HCT116 (cell line): Measurements from ENCODE around the gene NEMP2. TPM values are rescaled to one million over a fixed set of nuclear protein-coding genes. Genes with fewer than 3 reads are reported as not detected.

Experiments
- ATAC-seq: fragments of 200-7000 bp; cut with Tn5 transposase; 2 replicates; pipeline ENCODE4 v1.9.1; 2020; ENCODE audit warnings: mild to moderate bottlenecking, moderate library complexity
- BruUV-seq: library from RNA; stranded (reverse); fragments of 400-500 nt; replicated peaks from 2 replicates; lab custom pipeline; 2021; lab: Mats Ljungman, UMichigan
- CTCF ChIA-PET: fragments of 300-600 bp; sonication (Branson Sonifier 250); formaldehyde crosslinking; loops from one replicate; lab custom pipeline; 2021; ENCODE audit warnings: antibody characterized with exemption; lab: Charles Lee
- POLR2A ChIA-PET: fragments of 300-600, 350-600 bp; sonication (Branson Sonifier 250); formaldehyde crosslinking; loops from one replicate; lab custom pipeline; 2021; ENCODE audit warnings: antibody characterized with exemption; lab: Charles Lee
- RAD21 ChIA-PET, 2 experiments: fragments of 300-600 bp; sonication (Branson Sonifier 250); formaldehyde crosslinking; loops; one replicate each; lab custom pipeline; 2023; ENCODE audit warnings: low total read pairs in 2 of 2; ENCODE audit not compliant: uncharacterized antibody in 2 of 2, unreplicated experiment in 2 of 2, low non-redundant PET in 1 of 2; lab: Charles Lee
- DNase-seq: peaks from one replicate; pipeline ENCODE4 v3.0.0-alpha.2; 2010; ENCODE audit warnings: low read depth, low spot score
- H2AFZ ChIP-seq: fragments of 200-600 bp; shearing (Covaris generic), sonication (generic); 2 replicates; pipeline ENCODE4 v1.6.1; 2017; ENCODE audit warnings: low read depth, mixed run types, mixed read lengths, antibody characterized with exemption, low read length; ENCODE audit not compliant: poor library complexity, severe bottlenecking
- H3K27ac ChIP-seq: 2 replicates; pipeline ENCODE4 v1.5.1; 2012; ENCODE audit warnings: low read depth, low read length
- H3K27me3 ChIP-seq: fragments of 200-600 bp; sonication (generic); 2 replicates; pipeline ENCODE4 v1.6.1; 2016; ENCODE audit warnings: mixed run types, low read length, mixed read lengths; ENCODE audit not compliant: insufficient read depth
- H3K36me3 ChIP-seq, 2 experiments: fragments of 200-500 bp in 1 of 2; fragments of 200-600 bp in 1 of 2; sonication (Bioruptor generic) in 1 of 2; sonication (generic) in 1 of 2; 2 replicates each; pipeline versions ENCODE4 v1.5.1 to v1.6.1; 2014 to 2016; ENCODE audit warnings: low read length in 2 of 2, inconsistent platforms in 1 of 2, mixed read lengths in 1 of 2, mixed run types in 1 of 2; ENCODE audit not compliant: insufficient read depth in 2 of 2, control insufficient read depth in 1 of 2
- H3K4me1 ChIP-seq, 2 experiments: fragments of 200-600 bp in 1 of 2; sonication (generic) in 1 of 2; 2 replicates each; pipeline versions ENCODE4 v1.5.1 to v1.6.1; 2012 to 2017; ENCODE audit warnings: low read length in 2 of 2, inconsistent platforms in 1 of 2, mild to moderate bottlenecking in 1 of 2, mixed read lengths in 1 of 2, mixed run types in 1 of 2, moderate library complexity in 1 of 2; ENCODE audit not compliant: insufficient read depth in 2 of 2, control insufficient read depth in 1 of 2
- H3K4me2 ChIP-seq: fragments of 200-600 bp; sonication (generic); 2 replicates; pipeline ENCODE4 v1.6.1; 2017; ENCODE audit warnings: mixed run types, low read length, mixed read lengths
- H3K4me3 ChIP-seq, 2 experiments: fragments of 200-600 bp in 1 of 2; sonication (generic) in 1 of 2; replicated peaks in 1 of 2; 2 replicates each; pipeline ENCODE4 v1.5.1; 2011 to 2016; ENCODE audit warnings: low read length in 2 of 2, control low read depth in 1 of 2, low read depth in 1 of 2, mild to moderate bottlenecking in 1 of 2, mixed read lengths in 1 of 2, mixed run types in 1 of 2
- H3K79me2 ChIP-seq: fragments of 200-600 bp; sonication (generic); 2 replicates; pipeline ENCODE4 v1.6.1; 2017; ENCODE audit warnings: mild to moderate bottlenecking, mixed run types, low read length, moderate library complexity, mixed read lengths; ENCODE audit not compliant: insufficient read depth
- H3K9ac ChIP-seq: fragments of 200-600 bp; sonication (generic); 2 replicates; pipeline ENCODE4 v1.6.1; 2016; ENCODE audit warnings: low read length, mixed read lengths
- H3K9me2 ChIP-seq: fragments of 200-600 bp; sonication (generic), shearing (Covaris generic); 2 replicates; pipeline ENCODE4 v1.6.1; 2017; ENCODE audit warnings: mixed run types, mild to moderate bottlenecking, moderate library complexity; ENCODE audit not compliant: insufficient read depth
- H3K9me3 ChIP-seq, 2 experiments: fragments of 200-500 bp in 1 of 2; fragments of 200-600 bp in 1 of 2; sonication (Bioruptor generic) in 1 of 2; sonication (generic) in 1 of 2; 2 replicates each; pipeline ENCODE4 v1.6.1; 2014 to 2017; ENCODE audit warnings: low read length in 2 of 2, mixed read lengths in 2 of 2, inconsistent platforms in 1 of 2, low read depth in 1 of 2, mild to moderate bottlenecking in 1 of 2, mixed run types in 1 of 2, moderate library complexity in 1 of 2; ENCODE audit not compliant: control insufficient read depth in 1 of 2, insufficient read depth in 1 of 2
- H4K20me1 ChIP-seq: fragments of 200-600 bp; sonication (generic), shearing (Covaris generic); 2 replicates; pipeline ENCODE4 v1.6.1; 2017; ENCODE audit warnings: mixed run types, mild to moderate bottlenecking, moderate library complexity; ENCODE audit not compliant: insufficient read depth
- CBX3 ChIP-seq: IDR thresholded peaks from 2 replicates; pipeline ENCODE4 v1.6.1; 2012; ENCODE audit warnings: low read depth
- CEBPB ChIP-seq: IDR thresholded peaks from 2 replicates; pipeline ENCODE4 v1.6.1; 2012; ENCODE audit warnings: low read depth
- CTCF ChIP-seq, 3 experiments: fragments of 200-600 bp in 1 of 3; sonication (generic) in 1 of 3; IDR thresholded peaks in 2 of 3; conservative IDR thresholded peaks in 1 of 3; 2 replicates each; pipeline ENCODE4 v1.5.1; 2012 to 2017; ENCODE audit warnings: low read depth in 2 of 3, low read length in 2 of 3, antibody characterized with exemption in 1 of 3, borderline replicate concordance in 1 of 3, control low read depth in 1 of 3, mild to moderate bottlenecking in 1 of 3, mixed read lengths in 1 of 3, mixed run types in 1 of 3, moderate library complexity in 1 of 3; ENCODE audit not compliant: insufficient read depth in 1 of 3
- EGR1 ChIP-seq: IDR thresholded peaks from 2 replicates; pipeline ENCODE4 v1.6.1; 2012; ENCODE audit warnings: low read depth
- ELF1 ChIP-seq: IDR thresholded peaks from 2 replicates; pipeline ENCODE4 v1.6.1; 2012; ENCODE audit warnings: low read depth, borderline replicate concordance
- EZH2 ChIP-seq: fragments of 200-600 bp; sonication (generic); IDR thresholded peaks from 2 replicates; pipeline ENCODE4 v1.6.1; 2017; ENCODE audit warnings: antibody characterized with exemption, mixed run types
- EZH2phosphoT487 ChIP-seq: fragments of 200-600 bp; IDR thresholded peaks from 2 replicates; pipeline ENCODE4 v1.6.1; 2018; ENCODE audit warnings: antibody characterized with exemption, borderline replicate concordance
- FOSL1 ChIP-seq: IDR thresholded peaks from 2 replicates; pipeline ENCODE4 v1.6.1; 2012; ENCODE audit warnings: low read depth
- POLR2AphosphoS5 ChIP-seq: IDR thresholded peaks from 2 replicates; pipeline ENCODE4 v1.6.1; 2011; ENCODE audit warnings: mild to moderate bottlenecking, low read depth, low read length, moderate library complexity
- RAD21 ChIP-seq: IDR thresholded peaks from 2 replicates; pipeline ENCODE4 v1.6.1; 2012; ENCODE audit warnings: low read depth, mild to moderate bottlenecking
- REST ChIP-seq: IDR thresholded peaks from 2 replicates; pipeline ENCODE4 v1.6.1; 2012; ENCODE audit warnings: low read depth
- SIN3A ChIP-seq: IDR thresholded peaks from 2 replicates; pipeline ENCODE4 v1.6.1; 2012; ENCODE audit warnings: low read depth
- SP1 ChIP-seq: IDR thresholded peaks from 2 replicates; pipeline ENCODE4 v1.6.1; 2012; ENCODE audit warnings: low read depth
- TCF7L2 ChIP-seq: IDR thresholded peaks from 2 replicates; pipeline ENCODE4 v1.7.0; 2011; ENCODE audit warnings: borderline replicate concordance, inconsistent platforms; ENCODE audit not compliant: insufficient read depth, insufficient read length; ENCODE audit errors: extremely low read depth
- ZFX ChIP-seq: fragments of 450-650 bp; IDR thresholded peaks from 2 replicates; pipeline ENCODE4 v1.6.1; 2017
- intact Hi-C: fragments of 100-400 bp; cut with micrococcal nuclease; formaldehyde crosslinking; loops from 2 replicates; pipeline ENCODE4 v1.10.0; 2022
- total RNA-seq: library from RNA; stranded (reverse); gene quantifications from one replicate; pipeline ENCODE4 v1.2.1, GENCODE V29; 2021; ENCODE audit not compliant: unreplicated experiment

The NEMP2 gene
- total RNA-seq, 1 experiment from 2014 or later: 8.6 TPM

- no peak overlapping the region for H3K9ac ChIP-seq
- no peaks in the 10 kb centered on the region for H3K9me2 ChIP-seq
- no peaks in the 10 kb centered on the region for H3K79me2 ChIP-seq
- TF ChIP-seq ELF1: no peak
- no peak for TF ChIP-seq RAD21
- TF ChIP-seq FOSL1: no peak
- no peak for TF ChIP-seq EZH2
- TF ChIP-seq CTCF (IDR thresholded peaks at IDR 0.05 in 2 of 3, conservative IDR thresholded peaks at IDR 0.05 in 1 of 3; ENCODE audit: borderline replicate concordance in 1 of 3, insufficient read depth in 1 of 3, low read depth in 2 of 3, low read length in 2 of 3): no peak
- no peak for TF ChIP-seq SP1
- no peak for TF ChIP-seq REST
- no peak for TF ChIP-seq EZH2phosphoT487
- no peak for TF ChIP-seq CBX3
- no peak for TF ChIP-seq ZFX
- no peak for TF ChIP-seq EGR1
- TF ChIP-seq CEBPB: no peak
- no peak for TF ChIP-seq TCF7L2
- no peak for TF ChIP-seq POLR2AphosphoS5
- TF ChIP-seq SIN3A: no peak
- no peaks in the 10 kb centered on the region for H3K36me3 ChIP-seq
- ATAC-seq: no peak
- ChIA-PET POLR2A (no interaction called here), RAD21 (no interaction called here), CTCF (no interaction called here)
- no TSS peak for BruUV-seq
- no peak overlapping the region for H3K27ac ChIP-seq
- H3K9me3 ChIP-seq: no peaks in the 10 kb centered on the region
- H3K27me3 ChIP-seq: no peaks in the 10 kb centered on the region
- no peak overlapping the region for H2AFZ ChIP-seq
- H3K4me2 ChIP-seq: no peak overlapping the region
- DNase-seq: no peak
- intact Hi-C loops: no loop called here
- no peak overlapping the region for H3K4me3 ChIP-seq
- H3K4me1 ChIP-seq: no peaks in the 10 kb centered on the region
- no peaks in the 10 kb centered on the region for H4K20me1 ChIP-seq
Measured at GRCh38 chr2:190482451-190482850, 52.1 kb downstream of the NEMP2 start.
